ENCODE results near the gene PHKG1.

DNA sequence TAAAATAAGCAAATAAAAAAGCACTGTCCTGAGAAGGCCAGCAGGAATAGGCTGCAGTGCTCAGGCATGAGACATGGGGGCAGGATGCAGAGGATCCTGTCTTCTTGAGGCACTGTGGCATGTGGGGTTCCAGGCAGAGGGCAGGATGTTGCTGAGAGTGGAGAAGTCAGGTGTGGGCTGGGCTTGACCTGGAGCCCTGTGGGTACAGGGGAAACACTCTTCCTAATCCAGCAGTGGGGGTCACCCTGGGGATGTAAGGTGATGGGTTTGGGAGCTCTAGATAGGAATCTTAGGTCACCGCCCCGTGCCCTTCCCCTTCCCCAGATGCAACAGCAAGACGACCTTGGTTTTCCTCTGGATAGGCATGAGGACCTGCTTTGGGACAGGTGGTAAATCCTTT is 15.1 kb downstream of the PHKG1 start:
- TF ChIP-seq CTCF (IDR thresholded peaks at IDR 0.05) (no peak), POLR2AphosphoS5 (IDR thresholded peaks at IDR 0.05) (no peak)
